ENCODE data around the gene SETD3.

SETD3 gene

DNA sequence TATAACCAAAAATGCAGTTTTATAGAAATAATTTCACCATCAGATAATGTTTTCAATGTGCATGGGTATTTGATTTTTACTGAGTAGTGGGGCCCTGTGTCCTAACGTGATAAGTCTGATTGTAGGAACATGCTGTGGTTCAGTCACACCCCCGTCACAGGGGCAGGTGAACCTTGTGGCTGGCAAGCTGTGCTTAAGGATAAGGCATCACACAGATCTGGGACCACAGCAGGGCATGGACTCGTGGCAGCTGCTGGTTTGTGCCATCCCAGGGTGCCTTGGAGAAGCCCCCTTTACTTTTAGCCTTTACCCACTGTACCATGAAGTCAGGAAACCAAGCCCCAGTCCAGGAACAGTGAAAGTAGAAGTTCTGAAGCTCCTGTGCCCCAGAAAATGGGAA lies 17.2 kb upstream of the SETD3 start:
- DNase-seq (ENCODE audit: low read depth in 2 of 2) = no peak

DNA sequence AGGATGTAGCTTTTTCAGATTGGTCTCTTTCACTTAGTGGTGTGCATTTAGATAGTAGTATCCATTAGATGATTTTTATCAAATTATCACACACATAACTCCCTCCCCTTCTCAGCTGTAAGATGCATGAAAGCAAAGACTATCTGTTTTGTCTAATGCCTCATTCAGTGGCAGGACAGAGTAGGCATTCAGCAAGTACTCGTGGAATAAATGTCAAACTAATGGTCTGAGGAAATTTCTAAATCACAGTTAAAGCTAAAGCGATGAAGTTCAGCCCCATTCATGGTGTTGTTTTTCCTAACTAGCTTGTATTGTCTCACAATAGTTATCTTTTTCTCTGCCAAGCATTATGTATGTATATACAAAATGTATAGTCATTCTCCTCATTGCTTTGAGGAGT lies 16.7 kb upstream of the SETD3 start:
- no peak for DNase-seq (ENCODE audit: low read depth in 2 of 2)

DNA sequence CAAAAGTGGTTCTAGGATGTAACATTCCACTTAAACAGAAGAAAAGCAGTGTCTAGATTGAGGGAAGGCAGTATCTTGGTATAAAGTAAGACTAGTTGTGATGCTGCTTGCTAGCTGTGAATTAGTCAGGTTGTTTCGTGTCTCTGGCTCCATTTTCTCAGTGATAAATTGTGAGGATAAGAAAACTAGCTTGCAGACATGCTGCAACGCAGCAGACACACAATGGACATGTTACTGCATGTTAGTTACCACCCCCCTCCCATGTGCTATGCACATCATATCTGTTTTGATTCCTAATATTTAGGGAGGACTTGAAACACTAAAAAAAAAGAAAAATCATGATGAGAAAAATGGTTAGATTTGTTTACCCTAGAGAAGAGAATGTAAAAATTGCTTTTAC lies 3.4 kb upstream of the SETD3 start:
- no peak for DNase-seq (ENCODE audit: low read depth in 2 of 2)

DNA sequence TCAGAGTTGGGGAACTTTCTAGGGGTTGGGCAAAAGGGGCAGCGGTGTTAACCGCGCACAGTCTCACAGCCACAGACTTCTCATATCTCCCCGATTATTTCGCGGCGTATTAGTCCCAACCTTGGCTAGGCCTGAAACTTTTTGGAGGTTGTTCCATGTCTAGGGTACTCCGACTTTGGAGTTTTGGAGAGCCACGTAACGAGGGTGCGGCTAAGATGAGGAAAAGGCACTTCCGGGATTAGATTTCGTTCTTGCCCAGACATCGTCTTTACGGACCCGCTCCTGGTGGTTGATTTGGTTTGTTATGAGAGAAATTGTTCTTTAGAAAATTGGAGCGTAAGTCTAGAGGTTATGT lies 1.1 kb upstream of the SETD3 start:
- no peak for DNase-seq (ENCODE audit: low read depth in 2 of 2)

DNA sequence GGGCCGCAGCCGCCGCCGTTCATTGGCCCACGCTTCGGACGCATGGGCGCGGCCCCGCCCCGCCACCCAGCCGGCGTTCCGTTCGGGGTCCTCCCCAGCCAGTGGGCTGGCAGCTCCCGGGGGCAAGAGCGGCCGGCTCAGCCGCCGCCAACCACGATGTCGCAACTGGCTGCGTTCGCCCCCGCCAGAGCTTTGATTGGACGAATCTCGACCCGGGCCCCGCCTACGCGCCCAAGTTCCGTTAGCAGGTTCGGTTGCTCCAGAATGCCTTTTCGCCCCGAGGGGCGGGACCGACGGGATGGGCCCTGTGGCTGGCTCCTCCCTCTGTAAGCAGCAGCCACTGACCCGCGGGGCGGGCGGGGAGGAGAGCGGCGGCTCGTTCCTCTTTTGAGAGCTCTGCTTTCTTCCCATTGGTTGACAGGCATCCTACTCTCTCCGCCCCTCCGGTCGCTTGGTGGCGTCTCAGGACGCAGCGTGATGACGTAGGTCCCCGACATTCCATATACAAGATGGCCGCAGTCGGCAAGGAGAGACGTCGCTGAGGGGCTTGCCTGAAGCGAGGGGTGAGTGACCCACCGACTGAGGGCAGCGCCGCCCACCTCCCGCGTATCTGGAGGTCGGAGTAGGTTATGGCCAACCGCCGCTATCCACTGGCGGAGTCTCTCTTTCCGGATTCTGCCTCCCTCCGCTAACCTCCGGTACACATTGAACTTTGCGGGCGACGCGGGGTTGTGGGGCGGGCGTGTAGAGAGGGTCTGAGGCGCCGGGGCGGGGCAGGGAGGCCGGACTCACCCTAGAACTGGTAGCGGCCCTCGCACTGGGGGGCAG lies 472 bp upstream of the SETD3 start, which contains the start of gene CCNK:
CCNK (plus strand) TSS at position 493 of the 828 bp plus-strand sequence. CDS start 11,269 bp downstream, outside the sequence.
- peak; percentile 100 for DNase-seq (ENCODE audit: low read depth in 2 of 2)

DNA sequence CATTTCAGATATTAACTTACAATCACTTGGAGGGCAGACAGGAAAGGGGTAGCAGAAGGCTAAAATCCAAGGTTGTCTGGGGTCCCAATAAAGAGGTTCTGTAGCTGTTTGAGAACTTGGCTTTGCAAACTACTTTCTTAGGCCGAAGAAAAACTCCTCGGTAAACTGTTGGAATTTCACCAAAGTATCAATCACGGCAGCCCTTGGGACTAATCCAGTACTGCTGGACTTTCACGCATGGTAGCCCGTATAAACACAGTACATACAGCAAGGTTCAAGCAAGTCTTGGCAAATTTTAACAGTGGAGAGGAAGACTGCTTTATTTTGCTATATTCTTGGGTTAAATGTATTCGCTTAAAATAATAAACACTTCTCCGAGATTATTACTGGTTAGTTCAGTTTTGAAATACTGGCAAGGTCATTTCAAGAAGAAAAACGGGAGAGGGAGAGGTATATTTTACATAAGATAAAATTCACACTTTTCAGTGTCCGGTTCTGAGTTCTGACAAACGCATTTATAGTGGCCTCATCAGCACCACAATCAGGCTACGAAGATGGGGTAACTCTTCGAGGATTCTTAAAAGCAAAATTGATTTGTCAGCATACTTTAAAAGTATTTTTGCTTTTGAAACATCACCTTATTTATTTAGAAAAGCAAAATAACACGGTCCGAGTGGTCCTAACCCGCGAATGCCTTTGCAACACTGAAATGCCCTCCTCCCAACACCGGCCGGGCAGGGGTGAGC lies 1.3 kb downstream of the SETD3 start:
- no peak for DNase-seq (ENCODE audit: low read depth in 2 of 2)

DNA sequence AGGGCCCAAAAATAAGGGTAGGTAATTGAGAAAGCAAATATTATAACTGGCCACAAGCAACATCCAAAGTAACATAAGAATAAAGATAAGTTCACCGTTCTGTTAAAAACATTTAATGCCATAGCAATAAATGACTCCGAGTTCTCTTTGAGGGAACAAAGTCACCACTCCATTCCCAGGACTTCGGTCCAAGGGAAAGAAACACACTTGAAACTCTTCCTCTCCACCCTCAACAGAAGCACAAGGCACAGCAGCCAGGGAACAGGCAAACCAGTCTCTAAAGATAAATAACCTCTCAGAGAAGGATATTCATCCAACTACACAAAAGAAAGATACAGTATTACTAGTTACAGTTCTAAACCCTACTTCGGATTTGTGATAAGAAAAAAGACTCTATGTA lies 2.5 kb downstream of the SETD3 start:
- no peak for DNase-seq (ENCODE audit: low read depth in 2 of 2)

DNA sequence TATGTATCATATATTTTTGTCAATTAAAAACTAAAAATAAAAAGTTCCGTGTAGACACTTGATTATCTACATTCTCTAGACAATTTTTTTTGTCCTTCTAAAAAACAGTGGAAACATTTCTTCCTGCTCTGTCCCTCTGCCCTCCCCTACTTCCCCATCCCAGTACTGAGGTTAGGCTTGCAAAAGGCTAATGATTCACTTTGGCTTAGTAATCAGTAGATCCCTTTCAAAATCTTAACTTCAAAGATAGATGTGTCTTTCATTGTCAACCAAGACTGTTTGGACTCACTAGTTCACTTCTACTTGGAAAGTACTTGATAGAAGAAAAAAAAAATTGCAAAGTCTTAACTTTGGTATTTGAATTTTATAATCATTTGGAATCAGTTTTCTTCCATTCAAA lies 3.8 kb downstream of the SETD3 start:
- DNase-seq (ENCODE audit: low read depth in 2 of 2) = no peak

DNA sequence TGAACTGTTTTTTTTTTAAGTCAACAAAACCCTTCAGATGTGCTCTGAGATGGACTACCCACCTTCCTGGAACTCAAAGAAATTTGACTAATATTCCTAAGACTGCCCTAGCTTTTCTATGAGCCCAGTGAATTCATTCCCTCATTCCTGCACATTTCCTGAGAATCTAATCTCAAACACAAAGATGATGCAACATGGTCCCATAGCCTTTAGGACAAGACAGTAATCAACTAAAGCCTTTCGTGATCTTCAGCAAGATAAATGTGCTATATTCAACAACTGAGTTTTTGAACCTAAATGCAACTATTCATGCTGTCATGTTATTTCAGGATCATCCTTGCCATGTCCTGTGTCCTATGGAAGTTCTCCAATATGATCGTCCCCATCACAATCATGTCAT lies 5.0 kb downstream of the SETD3 start:
- DNase-seq (ENCODE audit: low read depth in 2 of 2) = no peak

DNA sequence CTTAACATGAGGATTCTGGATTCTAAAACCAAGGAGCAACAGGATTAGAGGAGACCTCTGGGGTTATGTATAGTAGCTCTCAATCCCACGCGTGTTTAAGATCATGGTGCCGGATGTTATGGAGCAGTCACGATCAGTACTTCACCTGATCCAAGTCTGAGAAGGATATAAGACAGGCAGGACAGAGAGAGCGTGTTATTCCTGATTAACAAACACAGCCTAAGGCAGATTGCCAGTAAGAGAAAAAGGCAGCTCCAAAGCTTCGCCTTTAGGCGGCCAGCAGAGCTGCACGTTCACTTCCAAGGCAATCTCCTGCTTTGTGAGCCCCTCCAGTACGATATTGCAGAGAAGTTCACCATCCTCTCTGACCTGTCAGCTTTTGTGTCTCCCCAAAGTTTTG lies 5.5 kb downstream of the SETD3 start:
- DNase-seq (ENCODE audit: low read depth in 2 of 2) = no peak

DNA sequence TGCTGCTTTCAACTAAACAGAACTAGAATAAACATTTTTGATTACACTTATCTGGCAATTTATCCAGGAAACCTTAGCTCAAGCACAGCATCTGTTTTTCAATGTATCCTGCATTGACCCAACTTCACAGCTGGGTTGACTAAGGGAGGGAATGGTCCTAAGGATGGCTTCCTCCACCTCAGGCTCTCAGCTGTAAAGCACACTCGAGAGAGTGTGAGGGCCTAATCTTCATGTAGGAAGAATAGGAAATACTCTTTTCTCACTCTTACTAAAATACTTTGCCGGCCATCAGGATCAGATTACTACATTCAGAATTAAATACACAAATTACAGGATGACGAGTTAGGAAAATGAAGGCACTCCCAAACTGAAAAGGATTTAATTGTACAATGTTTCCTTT lies 7.2 kb downstream of the SETD3 start:
- no peak for DNase-seq (ENCODE audit: low read depth in 2 of 2)

DNA sequence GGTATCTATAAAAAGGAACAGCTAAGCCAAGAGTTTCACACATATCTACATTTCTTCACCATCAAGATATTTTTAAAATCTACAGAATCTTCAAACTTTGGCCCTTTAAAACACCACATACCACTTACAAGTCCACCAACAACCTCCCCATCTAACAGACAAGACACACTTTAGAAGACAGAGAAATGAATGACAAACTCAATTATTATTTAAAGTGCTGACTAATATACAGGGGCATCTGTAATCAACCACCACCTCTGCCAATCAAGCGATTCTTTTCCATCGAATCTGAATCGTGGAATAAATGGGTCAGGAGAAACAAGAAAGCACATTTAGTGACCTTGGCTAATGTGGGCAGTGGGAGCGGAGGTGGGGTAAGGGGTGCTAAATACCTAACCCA lies 7.7 kb downstream of the SETD3 start:
- no peak for DNase-seq (ENCODE audit: low read depth in 2 of 2)

DNA sequence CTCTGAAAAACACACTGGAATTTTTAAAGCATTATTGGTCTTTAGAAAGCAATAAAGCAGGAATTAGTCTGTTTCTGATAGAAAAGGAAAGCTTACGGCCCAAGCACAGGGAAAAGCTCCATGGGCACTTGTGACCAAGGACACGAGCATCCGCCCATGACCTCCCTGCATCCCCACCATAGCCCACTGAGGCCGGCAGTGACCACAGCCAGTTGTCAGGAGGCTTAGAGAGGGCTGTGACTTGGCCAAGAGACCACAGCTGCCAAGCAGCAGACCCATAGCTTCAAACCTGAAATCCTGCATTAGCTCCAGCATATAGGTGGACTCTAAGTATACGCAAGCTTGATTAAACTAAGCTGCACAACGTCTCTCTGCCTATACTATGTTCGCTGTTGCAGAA lies 8.9 kb downstream of the SETD3 start:
- DNase-seq (ENCODE audit: low read depth in 2 of 2) = no peak

DNA sequence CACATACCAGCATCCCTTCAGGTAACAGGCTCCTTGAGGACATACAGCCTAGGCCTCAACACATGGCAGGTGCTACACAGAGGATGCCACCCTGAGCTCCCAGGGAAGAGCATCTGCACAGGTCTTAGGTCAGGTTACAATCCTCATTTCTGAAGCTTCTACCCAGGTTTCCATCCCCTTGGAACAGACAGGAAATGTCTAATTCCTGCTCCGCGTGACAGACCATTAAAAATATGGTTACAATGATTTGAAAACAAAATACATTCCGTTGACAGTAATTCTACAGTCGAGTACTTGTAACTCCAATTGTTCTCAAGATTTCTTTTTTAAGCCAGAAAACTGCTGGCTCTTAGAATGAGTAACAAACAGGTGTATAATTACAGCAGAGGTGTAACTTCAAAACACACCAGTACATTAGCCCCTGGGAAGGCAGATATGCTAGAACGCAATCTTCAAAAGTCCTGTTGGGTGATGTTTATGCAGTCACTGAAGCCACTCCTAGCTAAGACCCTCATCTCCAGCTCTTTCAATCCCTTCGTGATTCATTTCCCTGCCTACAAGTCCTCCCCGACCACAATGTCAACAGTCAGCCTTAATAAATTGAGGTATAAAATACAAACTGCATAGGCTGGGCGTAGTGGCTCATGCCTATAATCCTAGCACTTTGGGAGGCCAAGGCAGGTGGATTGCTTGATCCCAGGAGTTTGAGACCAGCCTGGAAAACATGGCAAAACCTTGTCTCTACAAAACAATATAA lies 11.6 kb downstream of the SETD3 start:
- no peak for DNase-seq (ENCODE audit: low read depth in 2 of 2)

DNA sequence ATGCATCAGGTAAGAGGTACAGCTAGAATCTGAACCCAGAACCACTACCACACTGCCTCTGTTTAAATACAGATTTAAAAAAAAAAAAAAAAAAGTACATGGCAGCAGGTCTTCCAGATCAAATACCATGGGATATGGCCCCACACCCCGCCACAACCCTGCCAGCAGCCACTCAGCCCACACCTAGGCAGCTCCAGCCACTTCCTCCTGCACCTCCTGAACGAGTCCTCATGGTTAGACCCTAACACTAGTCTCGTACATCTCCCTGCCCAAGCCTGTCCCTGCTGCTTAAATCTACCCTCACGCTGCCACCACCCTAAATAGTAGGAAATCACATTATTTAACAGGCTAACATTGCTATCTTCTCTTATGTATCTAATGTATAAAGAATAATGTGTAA lies 12.6 kb downstream of the SETD3 start:
- no peak for DNase-seq (ENCODE audit: low read depth in 2 of 2)

DNA sequence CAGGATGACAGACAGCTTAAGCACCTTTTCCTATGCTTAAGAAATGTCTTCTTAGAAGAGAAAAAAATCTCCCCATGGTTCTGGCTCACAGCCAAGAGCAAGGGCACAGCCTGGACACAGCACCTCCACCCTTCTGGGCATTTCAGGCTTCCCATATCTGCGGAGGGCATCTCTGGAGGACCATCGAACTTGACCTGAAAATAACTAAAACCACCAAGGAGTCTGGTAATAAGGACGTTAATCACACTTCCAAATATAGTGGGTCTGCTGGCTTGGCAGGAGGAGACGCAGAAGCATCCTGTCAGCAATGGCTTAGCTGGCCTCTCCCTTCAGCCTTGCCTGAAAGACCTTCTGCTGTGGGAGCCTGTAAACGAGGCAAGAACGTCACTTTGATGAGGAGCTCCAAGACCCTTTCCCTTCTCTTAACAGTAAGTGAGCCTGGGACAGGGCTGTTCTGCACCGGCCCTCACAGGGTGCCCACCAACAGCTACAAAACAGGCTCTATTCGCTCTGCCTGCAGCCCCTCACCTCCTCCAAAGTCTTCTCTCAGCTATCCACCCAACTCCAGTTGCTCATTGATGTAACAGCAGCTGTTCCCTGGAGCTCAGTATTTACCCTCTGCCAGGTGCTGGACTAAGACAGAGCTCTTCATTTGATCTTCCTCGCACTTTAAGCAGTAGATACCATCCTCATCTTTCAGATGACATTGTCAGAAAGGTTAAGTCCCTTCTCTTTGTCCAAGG lies 13.2 kb downstream of the SETD3 start:
- no peak for DNase-seq (ENCODE audit: low read depth in 2 of 2)

DNA sequence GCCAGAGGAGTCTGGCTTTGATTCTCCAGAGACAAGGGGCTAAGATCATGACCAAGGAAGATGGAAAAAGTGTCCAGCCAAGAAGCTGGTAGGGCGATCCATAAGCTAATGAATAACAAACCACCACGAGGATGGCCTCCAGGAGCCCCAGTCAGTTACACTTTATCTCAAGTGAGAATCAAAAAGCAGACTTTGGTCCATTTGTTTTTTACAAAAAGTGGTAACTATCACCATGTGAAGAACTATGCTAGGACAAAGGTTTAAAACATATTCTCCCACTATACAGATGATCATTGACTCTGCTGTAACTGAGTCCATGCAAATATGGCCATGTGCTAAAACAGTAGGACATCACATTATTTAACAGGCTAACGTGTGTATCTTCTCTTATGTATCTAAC lies 13.9 kb downstream of the SETD3 start:
- DNase-seq (ENCODE audit: low read depth in 2 of 2) = no peak

DNA sequence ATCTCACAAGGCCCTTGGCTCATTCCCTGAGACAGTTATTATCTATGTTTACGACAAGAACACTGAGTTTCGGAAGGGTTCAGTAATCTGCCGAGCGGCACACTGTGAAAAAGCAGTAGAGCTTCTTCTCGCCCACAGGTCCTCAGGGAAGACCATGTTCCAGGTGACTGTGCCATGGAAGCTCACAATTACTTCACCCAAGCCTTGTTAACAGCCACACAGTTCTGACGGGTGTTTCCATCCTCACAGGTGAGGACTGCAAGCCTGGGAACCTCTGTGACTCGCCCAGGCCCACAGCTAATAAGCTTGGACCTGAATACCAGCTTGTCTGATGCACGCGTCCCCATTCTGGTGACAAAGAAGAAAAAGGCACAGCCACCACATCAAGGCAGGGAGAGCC lies 15.4 kb downstream of the SETD3 start:
- no peak for DNase-seq (ENCODE audit: low read depth in 2 of 2)

DNA sequence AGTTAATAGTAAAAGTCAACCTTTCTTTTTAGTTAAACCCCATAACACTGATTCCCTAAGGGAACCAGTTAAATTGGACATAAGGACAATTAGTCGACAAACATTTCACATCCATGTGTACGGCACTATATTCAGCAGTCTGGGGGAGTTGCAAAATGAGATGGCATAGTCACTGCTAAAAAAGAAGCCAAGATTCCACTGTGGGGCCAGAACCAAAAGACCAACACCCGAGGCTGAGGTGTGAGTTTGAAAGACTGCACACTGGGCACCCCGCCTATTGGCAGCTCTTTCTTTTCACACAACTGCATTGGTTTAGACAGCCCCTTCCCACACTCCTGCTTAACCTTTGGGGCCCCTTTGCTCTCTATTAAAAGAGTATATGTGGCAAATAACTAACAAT lies 16.7 kb downstream of the SETD3 start:
- DNase-seq (ENCODE audit: low read depth in 2 of 2) = no peak

DNA sequence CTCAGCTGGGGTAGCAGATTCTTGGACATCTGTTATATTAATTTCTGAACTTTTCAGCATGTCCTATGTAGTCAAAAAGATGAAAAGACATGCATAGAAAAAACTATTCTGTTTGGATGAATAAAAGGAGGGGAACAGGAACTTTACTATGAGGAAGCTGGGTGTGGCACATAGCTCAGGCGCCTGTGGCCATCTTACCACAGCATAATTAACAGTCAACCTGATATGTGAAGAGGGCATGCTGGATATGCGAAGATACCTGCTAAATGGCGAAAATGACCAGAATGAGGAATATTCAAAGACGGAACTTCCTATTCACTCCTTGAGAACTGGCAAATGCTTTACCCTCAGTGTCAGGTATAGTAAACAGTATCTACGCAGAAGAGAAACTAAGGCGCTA lies 18.4 kb downstream of the SETD3 start:
- no peak for DNase-seq (ENCODE audit: low read depth in 2 of 2)

DNA sequence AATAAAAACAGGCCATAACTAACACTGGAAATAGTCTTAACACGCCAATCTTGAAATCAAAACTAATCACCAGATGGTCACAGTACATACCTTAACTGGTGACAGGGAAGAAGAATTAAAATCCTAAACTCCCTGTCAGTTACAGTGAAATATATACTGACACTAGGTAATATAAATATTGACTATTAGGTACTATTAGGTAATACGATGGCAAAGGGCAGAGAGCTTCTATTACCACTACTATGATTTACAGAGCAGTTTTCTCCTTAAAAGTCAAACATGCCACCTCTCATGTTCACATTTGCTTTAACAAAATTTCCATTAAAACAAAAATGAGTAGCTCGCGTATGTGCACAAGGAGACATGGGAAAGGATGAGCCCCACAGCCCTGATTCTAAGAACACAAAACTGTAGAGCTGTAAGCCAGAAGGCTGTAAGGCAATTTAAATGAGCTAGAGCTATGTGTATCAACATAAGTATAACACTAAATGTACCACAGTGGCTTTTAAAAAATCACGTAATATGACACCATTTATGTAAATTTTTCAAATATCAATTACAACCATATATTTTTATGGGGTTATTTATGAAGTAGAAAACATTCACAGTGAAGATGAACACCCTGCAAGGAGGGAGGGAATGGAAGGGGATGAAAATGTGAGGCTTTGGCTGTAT lies 19.1 kb downstream of the SETD3 start:
- no peak for DNase-seq (ENCODE audit: low read depth in 2 of 2)

All from activated CD8-positive, alpha-beta memory T cell treated with anti-CD3 and anti-CD28 coated beads for 4 hours (primary cell).